Cardiac fibroblast (primary cell): ENCODE data around the gene MAB21L4.

ENCODE experiments used
- DNase-seq, 2 donors: peaks; one replicate each; pipeline versions ENCODE4 v3.0.0 to v3.0.0-alpha.2; 2010; ENCODE audit warnings: low read depth in 2 of 2
- H3K4me3 ChIP-seq, 2 donors: replicated peaks in 1 of 2; 1 replicate in 1 of 2; 2 replicates in 1 of 2; pipeline ENCODE4 v1.5.1; 2011; ENCODE audit warnings: low read depth in 2 of 2, low read length in 2 of 2, mild to moderate bottlenecking in 2 of 2, moderate library complexity in 1 of 2
- CTCF ChIP-seq: IDR thresholded peaks from one replicate; pipeline ENCODE4 v1.5.1; 2011; ENCODE audit warnings: low read depth, mild to moderate bottlenecking, low read length, inconsistent platforms

Gene MAB21L4

DNA sequence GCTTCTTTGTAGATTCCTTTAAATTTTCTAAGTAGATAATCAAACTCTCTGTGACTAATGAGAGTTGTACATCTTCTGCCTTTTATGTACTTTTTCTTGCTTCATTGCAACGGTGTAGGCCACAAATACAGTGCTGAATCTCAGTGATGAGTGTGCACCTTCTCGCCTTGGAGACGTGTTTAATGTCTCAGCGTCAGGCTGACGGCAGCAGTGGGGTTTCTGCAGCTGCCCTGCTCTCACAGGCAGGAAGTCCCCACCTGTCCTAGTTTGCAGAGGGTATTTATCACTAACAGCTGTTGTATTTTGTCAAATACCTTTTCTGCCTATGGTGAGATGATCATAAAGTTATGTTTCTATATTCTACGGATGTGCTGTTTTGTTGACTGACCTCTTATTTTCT is 14.0 kb downstream of the MAB21L4 start:
- no peak for DNase-seq
- no peak overlapping the region for H3K4me3 ChIP-seq
- no peak for TF ChIP-seq CTCF

- TF ChIP-seq CTCF: no peak
- no peak overlapping the region for H3K4me3 ChIP-seq
- DNase-seq: no peak
These were observed 16.9 kb downstream of the MAB21L4 start for GRCh38 chr2:240879105-240879504.

GRCh38 chr2:240878341-240878936 is 17.5 kb downstream of the MAB21L4 start:
- H3K4me3 ChIP-seq: no peak overlapping the region
- no peak for DNase-seq
- TF ChIP-seq CTCF: no peak

- no peak for TF ChIP-seq CTCF
- no peak overlapping the region for H3K4me3 ChIP-seq
- DNase-seq: no peak
These were observed 18.3 kb downstream of the MAB21L4 start for GRCh38 chr2:240877460-240878340.

- no peak for DNase-seq
- no peak overlapping the region for H3K4me3 ChIP-seq
- no peak for TF ChIP-seq CTCF
These were observed 19.3 kb downstream of the MAB21L4 start for GRCh38 chr2:240876475-240877251.

GRCh38 chr2:240876035-240876474 is 19.9 kb downstream of the MAB21L4 start:
- no peak for DNase-seq

More at GRCh38 chr2:240876035-240876474, 19.9 kb downstream of the MAB21L4 start:
- no peak overlapping the region for H3K4me3 ChIP-seq
- TF ChIP-seq CTCF: no peak
